Activated CD8-positive, alpha-beta memory T cell treated with anti-CD3 and anti-CD28 coated beads, Interleukin-2, amount 50 U/mL, for 1 hour (primary cell): ENCODE data around the gene RASIP1.

Source experiments
- DNase-seq: peaks from one replicate; pipeline ENCODE4 v3.0.0-alpha.2; 2020; ENCODE audit errors: extremely low read depth

The RASIP1 gene

DNA sequence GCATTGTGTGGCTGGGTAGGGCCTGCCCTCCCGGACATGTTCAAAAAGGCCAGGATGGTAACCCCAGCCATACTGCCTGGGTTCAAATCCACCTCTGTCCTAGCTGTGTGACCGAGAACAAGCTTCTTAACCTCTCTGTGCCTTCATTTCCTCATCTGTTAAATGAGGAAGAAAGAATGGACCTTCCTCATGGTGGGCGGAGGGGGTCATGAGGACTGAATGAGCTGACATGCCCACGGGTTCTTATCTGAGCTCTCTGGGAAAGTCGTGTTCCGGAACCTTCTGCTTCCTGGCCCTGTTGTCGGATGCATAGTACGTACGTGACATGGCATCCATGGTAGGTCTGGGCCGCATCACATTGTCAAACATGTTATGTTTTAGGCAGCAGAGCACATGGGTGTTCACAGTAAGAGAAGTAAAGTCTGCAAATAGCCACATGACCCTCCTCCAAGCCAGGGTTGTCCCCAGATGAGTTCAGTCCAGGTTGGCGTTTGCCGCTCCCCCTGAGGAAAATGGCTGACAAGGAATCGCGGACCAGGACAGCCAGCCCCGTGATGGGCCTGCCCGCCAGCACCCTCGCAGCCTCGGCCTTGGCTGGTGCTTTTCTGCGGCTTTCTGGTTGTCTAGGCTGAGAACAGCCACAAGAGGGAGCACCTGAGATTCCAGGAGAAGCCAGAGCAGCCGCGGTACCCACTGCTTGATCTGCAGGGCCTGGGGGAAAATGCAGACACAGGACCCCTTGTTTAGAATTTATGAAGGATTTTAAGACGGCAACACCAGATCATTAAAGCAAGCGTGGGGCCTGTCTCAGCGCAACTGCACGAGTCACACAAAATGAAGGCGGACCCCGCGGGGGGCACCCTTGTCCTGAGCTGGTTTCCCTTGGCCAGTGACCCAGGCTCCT lies 65.2 kb downstream of the RASIP1 start:
- DNase-seq: peak; percentile 47

DNA sequence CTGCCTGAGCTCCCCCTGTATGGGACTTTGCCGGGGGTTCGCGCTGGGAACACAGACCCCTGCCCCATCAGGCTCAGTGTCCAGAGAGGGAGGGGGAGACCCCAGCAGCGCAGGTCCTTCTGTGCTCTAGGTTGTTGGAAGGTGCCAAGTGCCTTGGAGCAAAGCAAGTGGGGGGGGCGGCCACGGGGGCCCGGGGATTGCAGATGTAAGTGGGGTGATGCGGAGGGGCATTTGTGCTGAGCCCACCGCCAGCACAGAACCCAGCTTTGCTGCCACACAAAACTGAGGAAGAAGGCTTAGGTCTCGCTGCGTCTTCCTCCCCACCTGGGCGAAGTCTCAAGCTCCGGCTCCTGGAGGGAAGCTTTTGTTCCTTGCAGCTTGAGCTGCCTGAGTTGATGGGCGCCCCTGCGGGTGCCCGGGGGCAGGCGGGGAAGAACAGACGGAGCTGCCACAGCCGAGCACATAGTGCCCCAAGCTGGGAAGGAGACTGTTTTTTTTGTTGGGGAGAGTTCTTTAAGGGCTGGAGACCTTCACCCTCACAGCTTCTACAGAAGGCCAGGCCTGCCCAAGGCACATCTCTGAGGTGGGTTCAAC lies 66.1 kb downstream of the RASIP1 start:
- no peak for DNase-seq

DNA sequence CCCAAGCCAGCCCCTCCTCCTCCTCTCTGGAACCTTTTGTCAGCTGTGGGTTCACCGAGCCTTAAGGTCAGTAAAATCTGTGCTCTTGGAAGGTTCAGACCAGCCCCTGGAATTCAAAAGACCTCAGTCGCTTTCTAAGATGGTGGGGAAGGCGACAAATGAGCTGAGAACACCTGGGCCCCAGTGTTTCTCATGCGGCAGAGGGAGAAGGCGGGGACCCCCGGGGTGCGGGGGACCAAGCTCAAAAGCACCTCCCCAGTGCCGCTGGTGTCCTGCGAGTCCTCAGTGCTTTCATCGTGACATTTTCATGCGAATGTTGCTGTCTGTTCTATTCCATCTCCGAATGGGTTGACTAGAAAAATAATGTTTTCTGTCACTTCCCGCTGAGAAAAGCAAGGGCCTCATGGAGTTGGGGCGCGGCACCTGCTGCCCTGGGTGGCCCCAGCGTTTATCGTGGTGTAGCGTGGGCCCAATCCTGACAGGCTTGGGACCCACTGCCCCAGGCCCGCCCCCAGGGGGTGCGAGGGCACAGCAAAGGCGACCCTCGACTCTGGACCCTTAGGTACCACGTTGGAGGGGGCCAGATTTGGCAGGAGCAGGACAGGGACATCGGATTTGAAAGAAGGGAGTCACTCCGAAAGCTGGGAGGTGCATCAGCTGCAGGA lies 66.8 kb downstream of the RASIP1 start:
- DNase-seq: no peak

DNA sequence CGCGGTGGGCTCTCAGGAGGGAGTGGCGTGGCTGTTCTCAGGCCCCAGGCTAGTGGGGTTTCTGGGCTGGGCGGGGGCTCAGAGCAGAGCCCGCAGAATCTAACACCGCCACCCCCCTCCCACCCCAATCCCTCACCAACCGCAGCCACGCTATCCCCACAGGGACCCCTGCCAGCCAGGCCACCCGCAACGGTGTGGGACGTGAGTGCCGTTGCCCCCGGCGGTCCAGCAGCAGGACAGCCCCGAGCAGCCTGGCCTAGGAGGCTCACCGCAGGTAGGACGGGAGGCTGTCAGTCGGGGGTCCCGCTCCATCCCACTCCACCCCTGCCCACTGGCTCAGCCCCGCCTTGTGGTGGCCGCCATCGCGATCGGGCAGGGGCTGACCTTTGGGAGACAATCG lies 67.4 kb downstream of the RASIP1 start, which contains the start of gene NTN5:
Gene NTN5, minus strand, starts transcription at position 24 of the 400 bp plus-strand sequence. CDS start 2,031 bp downstream, outside the sequence.
- no peak for DNase-seq

DNA sequence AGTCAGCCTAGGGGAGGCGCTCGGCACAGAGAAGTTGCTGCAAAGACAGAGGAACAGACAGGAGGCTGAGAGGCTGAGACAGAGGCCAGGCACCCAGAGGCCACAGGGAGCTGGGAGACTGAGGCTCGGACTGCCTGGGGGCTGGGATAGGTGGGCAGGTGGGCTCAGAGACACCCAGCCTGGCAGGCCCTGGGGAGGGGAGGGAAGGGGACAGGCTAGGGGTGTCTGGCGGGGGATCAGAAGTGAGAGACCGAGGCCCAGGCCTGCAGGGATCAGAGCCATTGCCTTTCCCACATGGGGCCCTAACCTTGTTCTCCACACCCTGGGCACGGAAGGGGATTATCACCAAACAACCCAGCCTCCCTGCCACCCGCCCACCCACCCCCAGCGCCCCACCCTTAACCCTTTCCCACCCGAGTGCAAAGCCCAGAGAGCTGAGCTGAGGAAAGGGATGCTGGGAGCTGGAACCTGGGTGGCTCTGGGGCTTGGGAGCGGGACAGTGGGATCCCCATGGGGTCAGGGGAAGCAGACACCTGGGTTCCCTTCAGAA lies 68.9 kb downstream of the RASIP1 start:
- DNase-seq: no peak

DNA sequence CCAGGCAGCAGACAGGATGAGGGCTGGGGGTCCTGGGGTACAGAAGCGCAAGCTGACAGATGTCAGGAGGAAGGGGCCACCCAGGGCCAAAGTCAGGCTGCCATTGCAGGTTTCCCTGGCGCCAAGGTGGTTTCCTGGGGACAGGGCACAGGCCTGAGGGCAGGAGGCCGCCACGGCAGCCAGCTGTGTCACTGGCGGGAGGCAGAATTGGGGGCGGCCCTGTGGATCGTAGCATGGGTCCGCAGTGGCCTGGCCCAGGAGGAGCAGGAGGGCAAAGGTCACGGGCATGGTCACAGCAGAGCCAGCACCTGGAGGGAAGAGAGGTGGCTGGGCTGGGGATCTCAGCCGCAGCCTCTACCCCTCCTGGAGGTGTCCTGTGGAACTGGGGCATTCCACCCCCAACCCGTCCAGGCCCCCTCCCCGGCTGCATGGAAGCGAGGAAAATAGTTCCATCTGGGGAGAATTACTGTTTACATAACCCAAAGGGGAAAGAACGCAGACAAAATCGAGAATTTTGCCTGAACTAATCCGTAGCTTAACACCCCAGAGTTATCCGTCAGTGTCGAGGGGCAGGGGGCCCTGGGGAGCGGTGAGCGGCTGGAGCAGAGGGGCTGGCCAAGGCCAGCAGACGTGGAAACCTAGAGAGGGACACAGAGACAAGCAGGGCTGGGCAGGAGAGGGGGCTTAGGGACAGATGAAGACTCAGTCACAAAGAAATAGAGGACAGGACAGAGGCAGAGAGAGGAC lies 69.5 kb downstream of the RASIP1 start:
- no peak for DNase-seq
